Activated CD4-positive, alpha-beta T cell treated with anti-CD3 and anti-CD28 coated beads, Interleukin-2, Interleukin-6, amounts not matched to agents 100 ng/mL and 50 ng/mL, durations not matched to agents 16 hours and 8 hours (primary cell): Measurements from ENCODE around the gene IL17C.

Source experiments
- DNase-seq: peaks from one replicate; pipeline ENCODE4 v3.0.0-alpha.2; 2020

Gene IL17C

GRCh38 chr16:88610909-88611812 is 27.2 kb upstream of the IL17C start:
- DNase-seq, result no peak

- DNase-seq, result no peak
Observed at GRCh38 chr16:88613293-88613692, 25.1 kb upstream of the IL17C start.

GRCh38 chr16:88613911-88614817 is 24.2 kb upstream of the IL17C start:
- no peak for DNase-seq

DNA sequence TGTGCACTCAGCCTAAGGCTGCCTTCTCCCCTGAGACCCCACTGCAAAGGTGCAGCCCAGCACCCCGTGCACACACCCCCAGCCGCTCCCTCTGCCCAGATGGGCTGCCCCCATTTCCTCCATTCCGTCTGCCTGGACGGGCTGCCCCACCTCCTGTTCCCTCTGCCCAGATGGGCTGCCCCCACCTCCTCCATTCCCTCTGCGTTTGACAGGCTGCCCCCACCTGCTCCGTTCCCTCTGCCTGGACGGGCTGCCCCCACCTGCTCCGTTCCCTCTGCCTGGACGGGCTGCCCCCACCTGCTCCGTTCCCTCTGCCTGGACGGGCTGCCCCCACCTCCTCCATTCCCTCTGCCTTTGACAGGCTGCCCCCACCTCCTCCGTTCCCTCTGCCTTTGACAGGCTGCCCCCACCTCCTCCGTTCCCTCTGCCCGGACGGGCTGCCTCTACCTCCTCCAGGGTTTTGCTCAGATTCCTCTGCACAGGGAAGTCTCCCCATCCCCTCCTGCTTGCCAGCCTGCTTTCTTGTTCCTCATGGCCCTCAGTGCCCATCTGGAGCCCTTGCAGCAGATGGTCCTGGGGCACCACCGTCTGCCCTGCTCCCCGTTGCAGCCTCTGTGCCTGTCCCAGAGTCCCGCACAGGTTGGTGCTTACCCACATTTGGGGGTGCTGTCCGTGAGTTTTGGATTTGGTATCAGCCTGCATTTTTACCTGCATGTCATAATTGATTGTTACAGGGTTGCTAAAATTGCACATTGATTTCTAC is 23.4 kb upstream of the IL17C start:
- no peak for DNase-seq

DNA sequence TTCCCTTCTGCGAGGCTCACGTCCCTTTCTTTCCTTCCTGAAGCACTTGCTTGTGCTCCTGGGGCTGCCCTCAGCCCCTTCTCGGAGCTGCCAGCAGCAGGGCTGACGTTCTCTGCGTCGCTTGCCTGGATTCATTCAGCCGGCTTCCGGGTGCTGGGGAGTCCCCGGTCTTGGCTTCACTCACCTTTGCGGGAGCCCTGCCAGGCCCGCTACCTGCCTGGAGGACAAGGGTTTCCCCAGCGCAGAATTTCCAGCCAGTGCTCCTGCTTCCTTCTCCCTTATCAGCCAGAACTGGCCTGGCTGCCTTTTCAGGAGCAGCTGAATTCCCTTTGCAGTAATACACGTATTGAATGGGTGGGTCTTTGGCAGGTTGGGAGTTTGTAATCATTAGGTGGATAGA is 22.1 kb upstream of the IL17C start:
- no peak for DNase-seq

- no peak for DNase-seq
Observed at GRCh38 chr16:88616736-88617135, 21.6 kb upstream of the IL17C start.

DNA sequence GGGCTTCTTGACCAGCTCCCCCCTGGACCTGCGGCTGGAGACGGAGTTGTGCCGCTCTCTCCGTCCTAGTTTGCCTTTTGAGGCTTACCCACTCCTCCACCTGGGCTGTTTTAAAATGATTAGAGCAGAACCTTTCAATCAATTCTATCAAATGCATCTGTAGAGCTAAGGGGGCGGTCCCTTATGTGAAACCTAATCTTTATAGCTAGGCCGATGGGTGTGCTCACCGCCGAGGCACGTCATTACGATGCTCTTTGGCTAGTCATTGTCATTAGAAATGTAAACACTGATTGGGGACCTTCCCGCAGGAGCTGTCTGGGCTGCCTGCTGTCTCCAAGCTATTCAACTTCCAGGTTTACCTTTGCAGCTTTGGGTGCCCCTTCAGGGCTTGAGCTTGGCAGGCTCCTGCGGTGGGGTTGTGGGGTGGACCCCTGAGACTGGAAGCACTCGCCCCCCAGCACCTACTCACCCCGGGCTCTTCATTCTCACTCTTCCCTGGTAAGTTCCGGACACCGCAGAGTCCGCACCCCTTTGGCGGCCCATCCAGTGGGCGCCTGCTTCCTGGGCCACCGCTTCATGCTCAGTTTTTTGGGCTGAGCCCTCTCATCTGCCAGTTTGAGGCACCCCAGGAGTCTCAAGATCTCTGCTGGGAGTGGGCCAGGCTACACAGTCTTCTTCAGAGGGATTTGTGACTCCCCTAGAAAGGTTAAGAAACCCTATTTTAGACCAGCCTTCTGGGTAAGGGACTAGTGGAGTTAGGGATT is 20.9 kb upstream of the IL17C start:
- no peak for DNase-seq

DNA sequence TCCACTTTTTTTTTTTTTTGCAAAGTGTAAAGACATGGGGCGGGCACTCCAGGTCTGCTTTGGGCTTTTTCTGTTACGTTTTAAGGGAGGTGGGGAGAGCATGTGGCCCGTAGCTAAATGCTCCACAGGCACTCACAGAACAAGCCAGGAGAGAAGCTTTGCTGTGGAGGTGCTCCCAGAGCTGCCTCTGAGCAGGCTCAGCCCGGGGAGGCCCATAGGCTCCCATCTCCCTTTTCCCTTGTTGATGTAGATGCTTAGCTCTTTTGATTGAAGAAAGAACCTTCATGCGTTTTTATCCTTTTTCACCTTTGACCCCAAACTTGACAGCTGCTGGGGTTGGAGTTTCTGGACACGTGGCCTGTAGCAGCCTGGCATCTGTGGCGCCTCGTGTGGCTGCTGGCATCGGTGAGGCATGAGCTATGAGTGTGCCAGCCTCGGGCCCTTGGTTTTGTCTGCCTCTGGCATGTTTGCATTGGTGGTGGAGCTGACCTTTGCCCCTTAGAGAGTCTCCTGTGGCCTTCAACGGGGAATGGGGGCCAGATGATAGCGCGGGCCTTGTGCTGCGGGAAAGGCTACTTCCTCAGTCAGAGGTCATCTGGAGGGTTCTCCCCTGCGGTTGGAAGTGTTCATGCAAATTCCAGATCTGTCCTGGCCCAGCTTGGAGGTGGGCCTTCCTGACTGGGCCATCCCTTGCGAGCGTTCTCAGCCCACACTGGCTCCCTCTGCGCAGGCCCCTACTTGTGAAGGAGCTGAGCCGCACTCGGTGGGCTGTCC is 20.0 kb upstream of the IL17C start:
- DNase-seq, result no peak

GRCh38 chr16:88618956-88619667 is 19.3 kb upstream of the IL17C start:
- no peak for DNase-seq

DNA sequence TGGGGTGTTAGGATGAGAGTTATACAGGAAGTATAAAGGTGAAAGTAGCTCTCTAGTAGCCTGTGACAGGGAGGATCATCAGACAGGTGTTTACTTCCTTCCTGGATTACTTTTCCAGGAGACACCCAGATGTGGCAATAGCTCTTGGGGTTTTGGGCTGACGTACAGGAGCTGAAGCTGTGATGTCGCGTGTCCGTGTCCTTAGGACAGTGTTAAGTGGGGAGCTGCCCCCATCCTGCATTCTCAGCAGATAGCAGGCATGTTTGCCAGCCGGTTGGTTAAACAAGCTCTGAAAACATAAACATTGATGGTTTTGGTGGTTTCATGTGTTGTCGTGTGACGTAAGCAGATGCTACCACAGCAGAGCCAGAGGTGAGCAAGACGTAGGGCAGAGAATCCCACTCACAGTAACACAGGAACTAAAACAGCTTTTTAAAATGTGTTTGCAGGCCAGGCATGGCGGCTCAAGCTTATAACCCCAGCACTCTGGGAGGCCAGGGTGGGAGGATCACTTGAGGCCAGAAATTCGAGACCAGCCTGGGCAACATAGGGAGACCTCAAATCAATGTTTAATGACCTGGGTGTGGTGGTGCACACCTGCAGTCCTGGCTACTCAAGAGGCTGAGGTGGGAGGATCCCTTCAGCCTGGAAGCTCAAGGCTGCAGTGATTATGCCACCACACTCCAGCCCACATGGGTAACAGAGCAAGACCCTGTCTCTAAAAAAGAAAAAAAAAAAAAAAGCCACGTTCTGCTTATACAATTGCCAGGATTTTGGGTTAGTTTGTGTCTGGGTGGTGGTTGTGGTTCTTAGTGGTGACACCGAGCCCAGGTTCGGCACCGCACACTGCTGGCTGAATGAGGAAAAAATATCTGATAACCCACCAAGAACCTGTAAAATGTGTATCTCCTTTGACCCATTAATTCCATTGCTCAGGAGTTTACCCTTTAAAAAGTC is 18.2 kb upstream of the IL17C start:
- DNase-seq, result peak; percentile 73

DNA sequence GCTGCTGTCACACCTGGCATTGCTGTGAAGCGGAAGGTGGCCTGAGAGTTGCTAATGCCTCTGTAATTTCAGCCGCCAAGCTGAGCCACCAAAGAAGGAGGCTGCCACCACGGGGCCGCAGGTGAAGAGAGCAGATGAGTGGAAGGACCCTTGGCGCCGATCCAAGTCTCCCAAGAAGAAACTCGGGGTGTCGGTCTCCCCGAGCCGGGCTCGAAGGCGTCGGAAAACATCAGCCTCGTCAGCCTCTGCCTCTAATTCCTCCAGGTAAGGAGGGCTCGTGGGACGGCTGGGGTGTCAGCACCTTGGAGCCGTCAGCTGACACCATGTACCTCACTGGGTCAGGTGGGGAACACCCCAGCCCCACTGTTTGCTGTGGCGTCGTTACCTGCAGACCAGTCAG is 16.2 kb upstream of the IL17C start:
- DNase-seq, result no peak

DNA sequence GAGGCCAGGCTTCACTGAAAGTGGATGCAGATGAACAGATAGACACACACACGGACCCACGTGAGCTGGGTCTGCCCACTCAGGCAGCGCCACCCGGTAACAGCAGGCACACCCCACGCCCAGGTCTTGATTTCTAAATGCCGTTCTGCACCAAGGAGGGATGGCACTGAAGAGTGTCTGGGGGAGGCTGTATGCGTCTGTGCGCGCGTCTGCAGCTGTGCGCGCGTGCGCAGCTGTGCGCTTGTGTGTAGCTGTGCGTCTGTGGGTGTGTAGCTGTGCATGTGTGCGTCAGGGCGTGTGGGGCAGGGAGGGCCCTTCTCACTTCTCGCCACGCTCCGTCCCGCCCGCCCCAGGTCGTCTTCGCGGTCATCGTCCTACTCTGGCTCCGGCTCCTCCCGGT is 15.5 kb upstream of the IL17C start:
- DNase-seq, result no peak

GRCh38 chr16:88623858-88624257 is 14.5 kb upstream of the IL17C start:
- no peak for DNase-seq

GRCh38 chr16:88624481-88624880 is 13.9 kb upstream of the IL17C start:
- DNase-seq, result no peak

DNA sequence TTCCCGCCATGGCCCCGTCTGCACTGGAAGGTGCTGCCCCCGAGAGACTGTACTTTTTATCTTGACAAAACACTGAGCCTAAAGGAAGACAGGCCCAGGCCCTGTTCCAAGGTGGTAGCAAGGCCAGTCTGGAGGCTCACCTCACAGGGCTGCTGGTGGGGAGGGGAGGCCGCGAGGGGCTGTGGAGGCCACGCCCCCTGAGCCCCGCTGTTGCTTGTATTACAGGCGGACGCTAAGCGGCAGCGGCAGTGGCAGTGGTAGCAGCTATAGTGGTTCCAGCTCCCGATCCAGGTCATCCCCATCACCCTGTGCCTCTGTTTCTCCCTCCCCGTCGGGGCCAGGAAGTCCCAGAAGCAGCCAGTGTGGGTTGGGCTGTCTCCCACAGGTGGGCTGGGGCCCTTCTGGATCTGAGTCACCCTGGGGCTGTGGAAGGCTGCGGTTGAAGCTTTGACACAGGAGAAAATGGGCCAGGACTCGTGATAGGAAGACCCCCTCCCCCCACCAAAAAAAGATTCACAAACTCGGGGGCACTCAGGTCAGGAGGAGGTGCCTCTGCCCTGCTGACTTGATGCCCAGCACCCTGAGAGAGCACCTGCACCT is 13.3 kb upstream of the IL17C start:
- DNase-seq, result peak; percentile 26

DNA sequence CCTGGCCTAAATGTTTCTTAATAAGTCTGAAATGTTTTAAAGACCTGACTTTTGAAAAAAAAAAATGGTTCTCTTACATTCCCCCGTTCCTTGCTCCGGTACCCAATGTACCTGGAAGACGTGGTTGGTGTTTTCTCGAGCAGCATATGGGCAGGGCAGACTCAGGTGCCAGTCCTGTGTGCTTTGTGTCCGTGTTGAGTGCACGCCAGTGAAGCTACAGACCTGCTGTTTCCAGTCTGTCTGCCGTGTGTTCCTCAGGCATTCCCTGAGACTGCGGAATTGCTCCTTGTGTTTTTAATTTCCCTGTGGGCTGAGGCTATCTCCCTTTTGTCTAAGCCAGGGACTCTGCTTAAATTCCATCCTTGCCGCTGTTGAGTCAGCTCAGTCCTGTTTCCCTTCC is 11.7 kb upstream of the IL17C start:
- no peak for DNase-seq

DNA sequence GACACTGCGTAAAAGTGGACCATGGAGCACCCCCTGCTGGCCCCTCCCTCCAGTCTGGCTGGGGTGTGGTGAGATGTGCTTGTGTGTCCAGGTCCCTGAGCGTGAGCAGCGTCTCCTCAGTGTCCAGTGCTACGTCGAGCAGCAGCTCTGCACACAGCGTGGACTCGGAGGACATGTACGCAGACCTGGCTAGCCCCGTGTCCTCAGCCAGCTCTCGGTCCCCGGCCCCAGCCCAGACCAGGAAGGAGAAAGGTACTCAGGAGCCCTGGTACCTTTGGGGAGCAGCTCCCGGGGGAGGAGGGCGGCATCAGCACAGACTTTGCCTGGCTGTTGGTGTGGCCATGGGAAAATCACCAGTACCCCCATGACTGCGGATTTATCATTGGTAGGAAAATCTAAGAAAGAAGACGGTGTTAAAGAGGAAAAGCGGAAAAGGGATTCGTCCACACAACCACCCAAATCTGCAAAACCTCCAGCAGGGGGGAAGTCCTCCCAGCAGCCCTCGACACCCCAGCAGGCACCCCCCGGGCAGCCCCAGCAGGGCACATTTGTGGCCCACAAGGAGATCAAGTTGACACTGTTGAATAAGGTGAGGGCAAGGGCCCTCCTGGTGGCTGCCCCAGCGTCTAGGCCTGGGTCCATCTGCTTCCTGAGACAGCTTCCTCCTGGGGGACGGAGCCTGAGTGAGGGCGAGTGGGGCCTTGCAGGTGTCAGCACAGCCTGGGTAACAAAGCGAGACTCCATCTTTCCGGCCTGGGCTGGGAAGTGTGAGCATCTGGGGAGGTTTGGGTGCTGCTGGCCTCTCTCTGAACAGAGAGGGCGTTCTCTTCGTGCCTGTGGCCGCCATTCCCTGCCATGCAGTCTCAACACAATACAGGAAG is 10.6 kb upstream of the IL17C start:
- DNase-seq, result no peak

- no peak for DNase-seq
Observed at GRCh38 chr16:88628512-88628974, 9.8 kb upstream of the IL17C start.
